HEK293 (cell line): ENCODE measurements around the gene SHC3.

Experiments
- FEZF1 ChIP-seq: fragments of 450-650 bp; formaldehyde crosslinking; IDR thresholded peaks from 2 replicates; pipeline ENCODE4 v1.5.1; 2016; ENCODE audit warnings: missing biosample characterization, missing genetic modification characterization
- RBAK ChIP-seq: fragments of 450-650 bp; formaldehyde crosslinking; IDR thresholded peaks from 2 replicates; pipeline ENCODE4 v1.5.1; 2016; ENCODE audit warnings: missing biosample characterization, missing genetic modification characterization
- SP2 ChIP-seq: fragments of 450-650 bp; formaldehyde crosslinking; IDR thresholded peaks from 2 replicates; pipeline ENCODE4 v1.5.1; 2016; ENCODE audit warnings: missing biosample characterization, missing genetic modification characterization
- YY1 ChIP-seq: fragments of 450-650 bp; formaldehyde crosslinking; IDR thresholded peaks from 2 replicates; pipeline ENCODE4 v1.5.1; 2018; ENCODE audit warnings: missing biosample characterization, missing genetic modification characterization
- ZBTB7A ChIP-seq: fragments of 450-650 bp; formaldehyde crosslinking; IDR thresholded peaks from 2 replicates; pipeline ENCODE4 v1.5.1; 2016; ENCODE audit warnings: low read depth, missing biosample characterization, missing genetic modification characterization
- ZNF112 ChIP-seq: fragments of 450-650 bp; formaldehyde crosslinking; IDR thresholded peaks from 2 replicates; pipeline ENCODE4 v1.5.0; 2017; ENCODE audit warnings: missing biosample characterization, missing genetic modification characterization
- ZNF302 ChIP-seq: fragments of 450-650 bp; formaldehyde crosslinking; IDR thresholded peaks from 2 replicates; pipeline ENCODE4 v1.5.1; 2016; ENCODE audit warnings: missing biosample characterization, missing genetic modification characterization, low read depth
- ZNF350 ChIP-seq: fragments of 450-650 bp; formaldehyde crosslinking; IDR thresholded peaks from 2 replicates; pipeline ENCODE4 v1.5.0; 2017; ENCODE audit warnings: missing biosample characterization, mild to moderate bottlenecking, missing genetic modification characterization
- ZNF501 ChIP-seq: fragments of 450-650 bp; formaldehyde crosslinking; IDR thresholded peaks from 2 replicates; pipeline ENCODE4 v1.5.1; 2016; ENCODE audit warnings: missing biosample characterization, missing genetic modification characterization
- ZNF521 ChIP-seq: fragments of 450-650 bp; formaldehyde crosslinking; IDR thresholded peaks from 2 replicates; pipeline ENCODE4 v1.5.1; 2017; ENCODE audit warnings: missing biosample characterization, mild to moderate bottlenecking, missing genetic modification characterization
- ZNF530 ChIP-seq: fragments of 450-650 bp; formaldehyde crosslinking; IDR thresholded peaks from 2 replicates; pipeline ENCODE4 v1.5.1; 2016; ENCODE audit warnings: low read depth, missing biosample characterization, missing genetic modification characterization
- TF ChIP-seq, protein P1 (sequence below): fragments of 450-650 bp; formaldehyde crosslinking; IDR thresholded peaks from 2 replicates; pipeline ENCODE4 v1.5.1; 2016; ENCODE audit warnings: missing biosample characterization, missing genetic modification characterization
- TF ChIP-seq, protein P2 (sequence below): fragments of 450-650 bp; formaldehyde crosslinking; IDR thresholded peaks from 2 replicates; pipeline ENCODE4 v1.5.1; 2016; ENCODE audit warnings: missing biosample characterization, missing genetic modification characterization

DNA sequence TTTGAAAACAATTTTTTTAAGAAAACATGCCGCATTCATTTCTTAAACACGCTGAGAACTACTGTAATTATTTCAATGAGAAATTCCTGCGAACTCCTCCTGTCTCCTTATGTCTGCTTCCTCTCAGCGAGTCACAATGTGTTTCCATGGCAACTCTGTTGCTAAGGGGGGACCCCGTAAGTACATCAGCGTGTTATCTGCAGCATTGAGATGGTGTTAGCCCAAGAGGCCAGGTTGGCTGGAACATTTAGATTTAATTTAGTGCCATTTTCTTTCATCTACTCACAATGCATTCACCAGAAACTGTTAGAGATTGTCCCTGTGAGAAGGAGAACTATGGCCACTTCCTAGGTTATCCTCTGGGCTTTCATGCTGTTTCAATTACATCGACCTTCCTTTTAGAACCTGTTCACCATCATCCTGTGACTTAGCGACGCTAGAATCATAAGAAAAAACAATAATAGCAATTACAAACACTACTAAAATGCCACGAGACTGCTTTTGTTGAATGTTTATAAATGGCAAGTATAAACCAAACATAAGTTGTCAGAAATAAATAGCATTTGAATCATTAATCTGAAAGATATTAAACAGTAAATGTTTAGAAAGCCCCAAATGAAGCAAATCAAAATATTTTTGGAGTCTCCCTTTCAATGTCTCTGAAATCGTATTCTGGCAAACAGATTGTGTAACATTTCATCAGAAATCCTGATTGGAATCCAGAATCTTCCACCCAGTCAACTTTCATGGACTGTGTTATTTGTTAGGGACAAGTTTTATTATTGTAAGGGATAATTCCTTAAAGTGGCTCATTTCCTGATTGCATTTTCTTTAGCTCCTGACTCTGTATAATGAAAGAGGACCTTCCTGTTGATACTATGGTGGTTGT lies 39.7 kb upstream of the SHC3 start:
- no peak for TF ChIP-seq ZNF302 (tag by site-specific recombination)
- no peak for TF ChIP-seq YY1 (tag by site-specific recombination)
- TF ChIP-seq, protein P1, sequence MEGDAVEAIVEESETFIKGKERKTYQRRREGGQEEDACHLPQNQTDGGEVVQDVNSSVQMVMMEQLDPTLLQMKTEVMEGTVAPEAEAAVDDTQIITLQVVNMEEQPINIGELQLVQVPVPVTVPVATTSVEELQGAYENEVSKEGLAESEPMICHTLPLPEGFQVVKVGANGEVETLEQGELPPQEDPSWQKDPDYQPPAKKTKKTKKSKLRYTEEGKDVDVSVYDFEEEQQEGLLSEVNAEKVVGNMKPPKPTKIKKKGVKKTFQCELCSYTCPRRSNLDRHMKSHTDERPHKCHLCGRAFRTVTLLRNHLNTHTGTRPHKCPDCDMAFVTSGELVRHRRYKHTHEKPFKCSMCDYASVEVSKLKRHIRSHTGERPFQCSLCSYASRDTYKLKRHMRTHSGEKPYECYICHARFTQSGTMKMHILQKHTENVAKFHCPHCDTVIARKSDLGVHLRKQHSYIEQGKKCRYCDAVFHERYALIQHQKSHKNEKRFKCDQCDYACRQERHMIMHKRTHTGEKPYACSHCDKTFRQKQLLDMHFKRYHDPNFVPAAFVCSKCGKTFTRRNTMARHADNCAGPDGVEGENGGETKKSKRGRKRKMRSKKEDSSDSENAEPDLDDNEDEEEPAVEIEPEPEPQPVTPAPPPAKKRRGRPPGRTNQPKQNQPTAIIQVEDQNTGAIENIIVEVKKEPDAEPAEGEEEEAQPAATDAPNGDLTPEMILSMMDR (tag by site-specific recombination), result no peak
- TF ChIP-seq, protein P2, sequence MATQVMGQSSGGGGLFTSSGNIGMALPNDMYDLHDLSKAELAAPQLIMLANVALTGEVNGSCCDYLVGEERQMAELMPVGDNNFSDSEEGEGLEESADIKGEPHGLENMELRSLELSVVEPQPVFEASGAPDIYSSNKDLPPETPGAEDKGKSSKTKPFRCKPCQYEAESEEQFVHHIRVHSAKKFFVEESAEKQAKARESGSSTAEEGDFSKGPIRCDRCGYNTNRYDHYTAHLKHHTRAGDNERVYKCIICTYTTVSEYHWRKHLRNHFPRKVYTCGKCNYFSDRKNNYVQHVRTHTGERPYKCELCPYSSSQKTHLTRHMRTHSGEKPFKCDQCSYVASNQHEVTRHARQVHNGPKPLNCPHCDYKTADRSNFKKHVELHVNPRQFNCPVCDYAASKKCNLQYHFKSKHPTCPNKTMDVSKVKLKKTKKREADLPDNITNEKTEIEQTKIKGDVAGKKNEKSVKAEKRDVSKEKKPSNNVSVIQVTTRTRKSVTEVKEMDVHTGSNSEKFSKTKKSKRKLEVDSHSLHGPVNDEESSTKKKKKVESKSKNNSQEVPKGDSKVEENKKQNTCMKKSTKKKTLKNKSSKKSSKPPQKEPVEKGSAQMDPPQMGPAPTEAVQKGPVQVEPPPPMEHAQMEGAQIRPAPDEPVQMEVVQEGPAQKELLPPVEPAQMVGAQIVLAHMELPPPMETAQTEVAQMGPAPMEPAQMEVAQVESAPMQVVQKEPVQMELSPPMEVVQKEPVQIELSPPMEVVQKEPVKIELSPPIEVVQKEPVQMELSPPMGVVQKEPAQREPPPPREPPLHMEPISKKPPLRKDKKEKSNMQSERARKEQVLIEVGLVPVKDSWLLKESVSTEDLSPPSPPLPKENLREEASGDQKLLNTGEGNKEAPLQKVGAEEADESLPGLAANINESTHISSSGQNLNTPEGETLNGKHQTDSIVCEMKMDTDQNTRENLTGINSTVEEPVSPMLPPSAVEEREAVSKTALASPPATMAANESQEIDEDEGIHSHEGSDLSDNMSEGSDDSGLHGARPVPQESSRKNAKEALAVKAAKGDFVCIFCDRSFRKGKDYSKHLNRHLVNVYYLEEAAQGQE, result no peak
- no peak for TF ChIP-seq ZNF530 (tag by site-specific recombination)
- TF ChIP-seq RBAK (tag by site-specific recombination), result no peak
- TF ChIP-seq ZNF350, result no peak
- TF ChIP-seq ZBTB7A (tag by site-specific recombination), result no peak
- no peak for TF ChIP-seq ZNF521 (tag by site-specific recombination)
- no peak for TF ChIP-seq SP2
- TF ChIP-seq FEZF1, result no peak
- no peak for TF ChIP-seq ZNF112 (tag by site-specific recombination)
- no peak for TF ChIP-seq ZNF501 (tag by site-specific recombination)
